Liver (tissue), 3 donors: ENCODE results near the gene EMP2.

ENCODE experiments used
- FOXA1 ChIP-seq: IDR thresholded peaks from 2 replicates; pipeline ENCODE4 v1.6.1; 2016; ENCODE audit warnings: antibody characterized with exemption
- RAD21 ChIP-seq, 2 donors: IDR thresholded peaks; 2 replicates each; pipeline ENCODE4 v1.6.1; 2016; ENCODE audit warnings: antibody characterized with exemption in 2 of 2, mild to moderate bottlenecking in 2 of 2
- RXRA ChIP-seq, 2 donors: IDR thresholded peaks; 2 replicates each; pipeline ENCODE4 v1.6.1; 2017 to 2018; ENCODE audit warnings: antibody characterized with exemption in 2 of 2, mild to moderate bottlenecking in 1 of 2
- TAF1 ChIP-seq: conservative IDR thresholded peaks from 2 replicates; pipeline ENCODE4 v1.6.1; 2016; ENCODE audit warnings: antibody characterized with exemption, mild to moderate bottlenecking
- YY1 ChIP-seq: IDR thresholded peaks from 2 replicates; pipeline ENCODE4 v1.6.1; 2016; ENCODE audit warnings: antibody characterized with exemption, mild to moderate bottlenecking
- TF ChIP-seq, protein P1 (sequence below): fragments of 150-350 bp; IDR thresholded peaks from 2 replicates; pipeline ENCODE4 v1.5.1; 2017; ENCODE audit warnings: improper control_type of control experiment, low read depth, low read length; ENCODE audit not compliant: missing input control
- TF ChIP-seq, protein P2 (sequence below): IDR thresholded peaks from 2 replicates; pipeline ENCODE4 v1.6.1; 2016; ENCODE audit warnings: antibody characterized with exemption
- TF ChIP-seq, protein P3 (sequence below): IDR thresholded peaks from 2 replicates; pipeline ENCODE4 v1.6.1; 2016; ENCODE audit warnings: antibody characterized with exemption
- donor health status: healthy.
- donor health status: healthy.

DNA sequence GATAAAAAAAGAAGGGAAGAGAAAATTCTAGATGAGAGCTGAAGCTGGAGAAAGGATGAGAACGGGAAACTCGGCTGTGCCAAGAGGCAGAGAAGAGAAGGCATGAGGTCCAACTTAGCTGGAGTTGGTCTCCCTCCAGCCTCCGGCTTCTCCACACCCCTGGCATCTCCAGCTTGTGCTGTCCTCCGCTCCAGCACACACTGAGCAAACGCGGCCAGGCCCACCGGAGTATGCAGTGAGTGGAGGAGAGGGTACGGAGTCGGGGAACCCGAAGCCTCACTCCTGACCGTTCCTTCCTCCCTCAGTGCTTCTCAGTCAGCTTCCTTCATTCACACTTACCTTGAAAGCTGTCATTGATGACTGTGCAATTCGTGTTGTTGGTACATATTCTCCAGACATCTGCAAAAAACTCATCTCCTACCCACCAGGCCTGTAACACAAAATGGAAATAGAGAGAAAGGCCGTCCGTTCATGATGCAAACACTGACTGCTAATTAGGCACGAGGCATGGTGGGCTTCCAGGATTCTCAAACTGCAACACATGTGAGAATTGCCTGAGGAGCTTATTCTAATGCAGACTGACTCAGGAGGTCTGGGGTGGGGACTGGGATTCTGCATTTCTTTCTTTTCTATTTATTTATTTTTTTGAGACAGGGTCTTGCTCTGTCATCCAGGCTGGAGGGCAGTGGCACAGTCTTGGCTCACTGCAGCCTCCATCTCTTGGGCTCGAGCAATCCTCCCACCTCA, 37.0 kb downstream of the EMP2 start:
- TF ChIP-seq, protein P1, sequence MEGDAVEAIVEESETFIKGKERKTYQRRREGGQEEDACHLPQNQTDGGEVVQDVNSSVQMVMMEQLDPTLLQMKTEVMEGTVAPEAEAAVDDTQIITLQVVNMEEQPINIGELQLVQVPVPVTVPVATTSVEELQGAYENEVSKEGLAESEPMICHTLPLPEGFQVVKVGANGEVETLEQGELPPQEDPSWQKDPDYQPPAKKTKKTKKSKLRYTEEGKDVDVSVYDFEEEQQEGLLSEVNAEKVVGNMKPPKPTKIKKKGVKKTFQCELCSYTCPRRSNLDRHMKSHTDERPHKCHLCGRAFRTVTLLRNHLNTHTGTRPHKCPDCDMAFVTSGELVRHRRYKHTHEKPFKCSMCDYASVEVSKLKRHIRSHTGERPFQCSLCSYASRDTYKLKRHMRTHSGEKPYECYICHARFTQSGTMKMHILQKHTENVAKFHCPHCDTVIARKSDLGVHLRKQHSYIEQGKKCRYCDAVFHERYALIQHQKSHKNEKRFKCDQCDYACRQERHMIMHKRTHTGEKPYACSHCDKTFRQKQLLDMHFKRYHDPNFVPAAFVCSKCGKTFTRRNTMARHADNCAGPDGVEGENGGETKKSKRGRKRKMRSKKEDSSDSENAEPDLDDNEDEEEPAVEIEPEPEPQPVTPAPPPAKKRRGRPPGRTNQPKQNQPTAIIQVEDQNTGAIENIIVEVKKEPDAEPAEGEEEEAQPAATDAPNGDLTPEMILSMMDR, result no peak
- TF ChIP-seq TAF1 (no peak), YY1 (no peak), RXRA (IDR thresholded peaks at IDR 0.05) (no peak), RAD21 (IDR thresholded peaks at IDR 0.05) (no peak), FOXA1 (no peak)
- TF ChIP-seq, protein P2, sequence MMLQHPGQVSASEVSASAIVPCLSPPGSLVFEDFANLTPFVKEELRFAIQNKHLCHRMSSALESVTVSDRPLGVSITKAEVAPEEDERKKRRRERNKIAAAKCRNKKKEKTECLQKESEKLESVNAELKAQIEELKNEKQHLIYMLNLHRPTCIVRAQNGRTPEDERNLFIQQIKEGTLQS, result no peak
- TF ChIP-seq, protein P3, sequence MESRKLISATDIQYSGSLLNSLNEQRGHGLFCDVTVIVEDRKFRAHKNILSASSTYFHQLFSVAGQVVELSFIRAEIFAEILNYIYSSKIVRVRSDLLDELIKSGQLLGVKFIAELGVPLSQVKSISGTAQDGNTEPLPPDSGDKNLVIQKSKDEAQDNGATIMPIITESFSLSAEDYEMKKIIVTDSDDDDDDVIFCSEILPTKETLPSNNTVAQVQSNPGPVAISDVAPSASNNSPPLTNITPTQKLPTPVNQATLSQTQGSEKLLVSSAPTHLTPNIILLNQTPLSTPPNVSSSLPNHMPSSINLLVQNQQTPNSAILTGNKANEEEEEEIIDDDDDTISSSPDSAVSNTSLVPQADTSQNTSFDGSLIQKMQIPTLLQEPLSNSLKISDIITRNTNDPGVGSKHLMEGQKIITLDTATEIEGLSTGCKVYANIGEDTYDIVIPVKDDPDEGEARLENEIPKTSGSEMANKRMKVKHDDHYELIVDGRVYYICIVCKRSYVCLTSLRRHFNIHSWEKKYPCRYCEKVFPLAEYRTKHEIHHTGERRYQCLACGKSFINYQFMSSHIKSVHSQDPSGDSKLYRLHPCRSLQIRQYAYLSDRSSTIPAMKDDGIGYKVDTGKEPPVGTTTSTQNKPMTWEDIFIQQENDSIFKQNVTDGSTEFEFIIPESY, result no peak
